Neural progenitor cell (in vitro differentiated cells): ENCODE measurements around the gene TMPRSS4. TPM values are rescaled to one million over a fixed set of nuclear protein-coding genes. Genes with fewer than 3 reads are reported as not detected.
A peak's percentile ranks its signal among the peaks of the same experiment; 100 is the strongest.

Source experiments
- DNase-seq: peaks from one replicate; pipeline ENCODE4 v3.0.0-alpha.2; 2016; ENCODE audit warnings: low spot score
- H2AFZ ChIP-seq: fragments of 200-600 bp; sonication (generic); replicated peaks from 2 replicates; pipeline ENCODE4 v1.6.1; 2016; ENCODE audit warnings: antibody characterized with exemption
- H3F3A ChIP-seq: fragments of 200-600 bp; sonication (generic); 2 replicates; pipeline ENCODE4 v1.6.1; 2016; ENCODE audit warnings: antibody characterized with exemption, low read depth
- H3K27ac ChIP-seq: fragments of 200-600 bp; sonication (generic); 2 replicates; pipeline ENCODE4 v1.5.1; 2016; ENCODE audit warnings: mild to moderate bottlenecking
- H3K27me3 ChIP-seq: fragments of 200-600 bp; sonication (generic); 2 replicates; pipeline ENCODE4 v1.6.1; 2016; ENCODE audit warnings: mild to moderate bottlenecking, moderate library complexity
- H3K36me3 ChIP-seq: fragments of 200-600 bp; sonication (generic); 2 replicates; pipeline ENCODE4 v1.5.1; 2016
- H3K4me1 ChIP-seq: fragments of 200-600 bp; sonication (generic); 2 replicates; pipeline ENCODE4 v1.6.1; 2016; ENCODE audit warnings: mixed run types
- H3K4me2 ChIP-seq: fragments of 200-600 bp; sonication (generic); 2 replicates; pipeline ENCODE4 v1.6.1; 2016
- H3K4me3 ChIP-seq: fragments of 200-600 bp; sonication (generic); 2 replicates; pipeline ENCODE4 v1.5.1; 2016
- H3K79me2 ChIP-seq: fragments of 200-600 bp; sonication (generic); 2 replicates; pipeline ENCODE4 v1.6.1; 2016; ENCODE audit warnings: low read depth
- H3K9ac ChIP-seq: fragments of 200-600 bp; sonication (generic); 2 replicates; pipeline ENCODE4 v1.6.1; 2016
- H3K9me3 ChIP-seq: fragments of 200-600 bp; sonication (generic); 2 replicates; pipeline ENCODE4 v1.5.1; 2016; ENCODE audit warnings: low read depth
- H4K20me1 ChIP-seq: fragments of 200-600 bp; sonication (generic); 2 replicates; pipeline ENCODE4 v1.6.1; 2016; ENCODE audit warnings: low read depth
- H3K27ac Mint-ChIP-seq: 3 replicates; pipeline ENCODE4 v1.8.0; 2021; ENCODE audit warnings: mixed read lengths
- H3K27me3 Mint-ChIP-seq: 2 replicates; pipeline ENCODE4 v1.8.0; 2022; ENCODE audit warnings: low read depth, mild to moderate bottlenecking, inconsistent platforms, moderate library complexity, mixed read lengths; ENCODE audit not compliant: insufficient read depth
- H3K36me3 Mint-ChIP-seq: 3 replicates; pipeline ENCODE4 v1.8.0; 2021; ENCODE audit warnings: mixed read lengths
- H3K4me1 Mint-ChIP-seq: 3 replicates; pipeline ENCODE4 v1.8.0; 2021; ENCODE audit warnings: mixed read lengths
- H3K4me3 Mint-ChIP-seq: 3 replicates; pipeline ENCODE4 v1.8.0; 2021; ENCODE audit warnings: mild to moderate bottlenecking, moderate library complexity, mixed read lengths
- H3K9me3 Mint-ChIP-seq: 3 replicates; pipeline ENCODE4 v1.8.0; 2020; ENCODE audit warnings: mixed read lengths
- CTCF ChIP-seq: fragments of 200-600 bp; sonication (generic); IDR thresholded peaks from 2 replicates; pipeline ENCODE4 v1.5.1; 2017; ENCODE audit warnings: antibody characterized with exemption, mild to moderate bottlenecking
- EZH2 ChIP-seq: fragments of 200-600 bp; sonication (generic); IDR thresholded peaks from 2 replicates; pipeline ENCODE4 v1.6.1; 2017; ENCODE audit warnings: antibody characterized with exemption, mild to moderate bottlenecking, moderate library complexity
- EZH2phosphoT487 ChIP-seq: fragments of 200-600 bp; sonication (generic); IDR thresholded peaks from 2 replicates; pipeline ENCODE4 v1.6.1; 2017; ENCODE audit warnings: antibody characterized with exemption
- total RNA-seq: library from RNA; depleted of rRNA; stranded (reverse); fragments of >200 nt; gene quantifications from 2 replicates; pipeline ENCODE4 v1.2.3, GENCODE V29; 2015; ENCODE audit warnings: low replicate concordance

Gene TMPRSS4
- total RNA-seq, 1 donor from 2014 or later: not detected

- Histone ChIP-seq H4K20me1 (no peaks in the 10 kb centered on the region), H3K79me2 (no peaks in the 10 kb centered on the region), H3K27me3 (no peaks in the 10 kb centered on the region), H3F3A (no peaks in the 10 kb centered on the region), H3K4me3 (no peak overlapping the region), H3K27ac (no peak overlapping the region), H3K4me1 (peaks cover 13% of the 10 kb centered on the region), H2AFZ (peak overlapping the region; percentile 63), H3K9ac (no peak overlapping the region), H3K4me2 (peak overlapping the region; percentile 12), H3K36me3 (no peaks in the 10 kb centered on the region), H3K9me3 (no peaks in the 10 kb centered on the region)
- Mint-ChIP-seq H3K9me3 (peaks cover 9% of the 10 kb centered on the region), H3K4me3 (peak overlapping the region; percentile 3), H3K27me3 (peaks cover 19% of the 10 kb centered on the region), H3K4me1 (peaks cover 28% of the 10 kb centered on the region), H3K36me3 (no peaks in the 10 kb centered on the region), H3K27ac (peak overlapping the region; percentile 46)
- TF ChIP-seq CTCF (no peak), EZH2 (no peak), EZH2phosphoT487 (no peak)
- DNase-seq: no peak
Observed at GRCh38 chr11:118082880-118083552, 6.1 kb downstream of the TMPRSS4 start.

GRCh38 chr11:118084247-118084646 is 7.4 kb downstream of the TMPRSS4 start:
- Mint-ChIP-seq H3K4me1 (peaks cover 26% of the 10 kb centered on the region), H3K9me3 (peaks cover 11% of the 10 kb centered on the region), H3K27me3 (peaks cover 15% of the 10 kb centered on the region), H3K4me3 (no peak overlapping the region), H3K27ac (no peak overlapping the region), H3K36me3 (no peaks in the 10 kb centered on the region)
- no peaks in the 10 kb centered on the region for H3K27me3 ChIP-seq
- H4K20me1 ChIP-seq: no peaks in the 10 kb centered on the region
- H3F3A ChIP-seq: no peaks in the 10 kb centered on the region
- no peak overlapping the region for H3K4me2 ChIP-seq
- H2AFZ ChIP-seq: no peak overlapping the region
- H3K79me2 ChIP-seq: no peaks in the 10 kb centered on the region
- H3K9me3 ChIP-seq: no peaks in the 10 kb centered on the region
- no peaks in the 10 kb centered on the region for H3K36me3 ChIP-seq
- H3K27ac ChIP-seq: no peak overlapping the region
- no peak overlapping the region for H3K9ac ChIP-seq
- H3K4me1 ChIP-seq: peaks cover 13% of the 10 kb centered on the region
- no peak overlapping the region for H3K4me3 ChIP-seq
- no peak for DNase-seq
- no peak for TF ChIP-seq EZH2phosphoT487
- TF ChIP-seq EZH2: no peak
- no peak for TF ChIP-seq CTCF

GRCh38 chr11:118084656-118085055 is 7.8 kb downstream of the TMPRSS4 start:
- H3K4me1 Mint-ChIP-seq: peaks cover 26% of the 10 kb centered on the region
- no peak overlapping the region for H3K27ac ChIP-seq
- no peak overlapping the region for H3K27ac Mint-ChIP-seq

More at GRCh38 chr11:118084656-118085055, 7.8 kb downstream of the TMPRSS4 start:
- no peak overlapping the region for H3K4me3 Mint-ChIP-seq
- H3F3A ChIP-seq: no peaks in the 10 kb centered on the region
- H2AFZ ChIP-seq: no peak overlapping the region
- peaks cover 15% of the 10 kb centered on the region for H3K27me3 Mint-ChIP-seq
- peaks cover 13% of the 10 kb centered on the region for H3K4me1 ChIP-seq
- H3K36me3 Mint-ChIP-seq: no peaks in the 10 kb centered on the region
- peaks cover 11% of the 10 kb centered on the region for H3K9me3 Mint-ChIP-seq
- H4K20me1 ChIP-seq: no peaks in the 10 kb centered on the region
- no peak overlapping the region for H3K9ac ChIP-seq
- DNase-seq: no peak
- no peaks in the 10 kb centered on the region for H3K27me3 ChIP-seq
- H3K9me3 ChIP-seq: no peaks in the 10 kb centered on the region
- TF ChIP-seq CTCF (no peak), EZH2 (no peak), EZH2phosphoT487 (no peak)
- no peaks in the 10 kb centered on the region for H3K36me3 ChIP-seq
- no peak overlapping the region for H3K4me2 ChIP-seq
- no peaks in the 10 kb centered on the region for H3K79me2 ChIP-seq
- no peak overlapping the region for H3K4me3 ChIP-seq
